CD4-positive, alpha-beta T cell treated with Interleukin-4 for 4 hours (primary cell): ENCODE results near the gene GALNT1.

Experiments used
- DNase-seq: peaks from one replicate; pipeline ENCODE4 v3.0.0-alpha.2; 2020

Gene GALNT1

GRCh38 chr18:35728676-35729075 lies 147.1 kb downstream of the GALNT1 start:
- no peak for DNase-seq

GRCh38 chr18:35729991-35730668 lies 148.6 kb downstream of the GALNT1 start:
- DNase-seq, result no peak

- no peak for DNase-seq
These were observed 149.3 kb downstream of the GALNT1 start for GRCh38 chr18:35730691-35731370.

- DNase-seq, result no peak
These were observed 150.2 kb downstream of the GALNT1 start for GRCh38 chr18:35731701-35732100.

- no peak for DNase-seq
These were observed 150.6 kb downstream of the GALNT1 start for GRCh38 chr18:35732162-35732561.

- no peak for DNase-seq
These were observed 151.1 kb downstream of the GALNT1 start for GRCh38 chr18:35732636-35733035.

GRCh38 chr18:35733408-35733807 lies 151.9 kb downstream of the GALNT1 start:
- DNase-seq, result no peak

- no peak for DNase-seq
These were observed 155.2 kb downstream of the GALNT1 start for GRCh38 chr18:35736696-35737095.

GRCh38 chr18:35739778-35740177 lies 158.2 kb downstream of the GALNT1 start:
- no peak for DNase-seq

GRCh38 chr18:35740656-35741055 lies 159.1 kb downstream of the GALNT1 start:
- no peak for DNase-seq

GRCh38 chr18:35743916-35744315 lies 162.4 kb downstream of the GALNT1 start:
- DNase-seq, result no peak

GRCh38 chr18:35745814-35746213 lies 164.3 kb downstream of the GALNT1 start:
- no peak for DNase-seq

GRCh38 chr18:35746826-35747339 lies 165.3 kb downstream of the GALNT1 start:
- DNase-seq, result no peak

GRCh38 chr18:35747894-35748472 lies 166.4 kb downstream of the GALNT1 start:
- DNase-seq, result no peak

GRCh38 chr18:35749701-35750100 lies 168.2 kb downstream of the GALNT1 start:
- DNase-seq, result no peak

- DNase-seq, result no peak
These were observed 169.4 kb downstream of the GALNT1 start for GRCh38 chr18:35750929-35751328.

GRCh38 chr18:35753306-35753910 lies 171.9 kb downstream of the GALNT1 start:
- DNase-seq, result no peak

GRCh38 chr18:35754464-35754863 lies 172.9 kb downstream of the GALNT1 start:
- no peak for DNase-seq

- DNase-seq, result no peak
These were observed 173.8 kb downstream of the GALNT1 start for GRCh38 chr18:35755369-35755768.

GRCh38 chr18:35756506-35757117 lies 175.1 kb downstream of the GALNT1 start:
- peak; percentile 60 for DNase-seq
